Aorta (tissue), 5 donors: ENCODE data around the gene ENKD1. TPM values are rescaled to one million over a fixed set of nuclear protein-coding genes. Genes with fewer than 3 reads are reported as not detected.

Experiments
- ATAC-seq: fragments of 200-7000 bp; cut with Tn5 transposase; one replicate; pipeline ENCODE4 v1.9.1; 2022; ENCODE audit warnings: moderate library complexity; ENCODE audit not compliant: low FRiP score
- DNase-seq, 2 donors: peaks; one replicate each; pipeline ENCODE4 v3.0.0-alpha.2; 2020
- H3K27ac ChIP-seq, 2 donors: one replicate each; pipeline ENCODE4 v1.5.1; 2013; ENCODE audit warnings: low read length in 2 of 2, mild to moderate bottlenecking in 2 of 2, moderate library complexity in 2 of 2, control low read depth in 1 of 2, inconsistent platforms in 1 of 2, low read depth in 1 of 2
- H3K27me3 ChIP-seq, 2 donors: one replicate each; pipeline ENCODE4 v1.6.1; 2013; ENCODE audit warnings: control low read depth in 1 of 2, low read length in 1 of 2, mild to moderate bottlenecking in 1 of 2, moderate library complexity in 1 of 2; ENCODE audit not compliant: insufficient read depth in 2 of 2, control insufficient read depth in 1 of 2
- H3K36me3 ChIP-seq, 2 donors: one replicate each; pipeline ENCODE4 v1.6.1; 2013; ENCODE audit warnings: control low read depth in 1 of 2, low read length in 1 of 2, mild to moderate bottlenecking in 1 of 2; ENCODE audit not compliant: insufficient read depth in 2 of 2, control insufficient read depth in 1 of 2
- H3K4me1 ChIP-seq, 2 donors: one replicate each; pipeline ENCODE4 v1.6.1; 2013; ENCODE audit warnings: low read length in 2 of 2, control low read depth in 1 of 2, mild to moderate bottlenecking in 1 of 2, moderate library complexity in 1 of 2; ENCODE audit not compliant: insufficient read depth in 2 of 2, control insufficient read depth in 1 of 2
- H3K4me3 ChIP-seq, 2 donors: one replicate each; pipeline ENCODE4 v1.5.1; 2013; ENCODE audit warnings: low read length in 2 of 2, control low read depth in 1 of 2, mild to moderate bottlenecking in 1 of 2
- H3K9me3 ChIP-seq: one replicate; pipeline ENCODE4 v1.6.1; 2013; ENCODE audit warnings: mild to moderate bottlenecking, low read length; ENCODE audit not compliant: control insufficient read depth
- WGBS, 2 donors: extraction: QIAGEN DNeasy Blood & Tissue Kit; methylation state at CpG; one replicate each; pipeline ENCODE4 v1.1.7; 2013; 5-methylcytosine and 5-hydroxymethylcytosine counted together
- intact Hi-C, 2 donors: fragments of 100-400 bp; cut with DNase I; formaldehyde crosslinking; loops; one replicate each; pipeline versions ENCODE4 v1.14.2 to v1.15.0; 2022
- polyA plus RNA-seq, 2 donors: library from polyadenylated mRNA; stranded (reverse); fragments of 200-250 nt; gene quantifications; one replicate each; pipeline ENCODE4 v1.2.3, GENCODE V29; 2013
- total RNA-seq, 2 donors: library from RNA; stranded (reverse); fragmentation: NEBNext Ultra II Directional; extraction: Animal tissue kit (Norgen Biotek cat#: 25700); gene quantifications; one replicate each; pipeline ENCODE4 v1.2.1, GENCODE V29; 2021
- donor health status: healthy with polysubstance abuse.
- donor health status: Bipolar disorder and iron deficiency.
- donor health status: DM: no; HTN: no; CAD: no.
- donor health status: DM: no; HTN: no; CAD: no.
- donor health status: DM: yes; HTN: yes; CAD: no.

ENKD1 gene
- total and polyA plus RNA-seq, 4 donors, result 9.7 to 73.8 (median 14.2) TPM

DNA sequence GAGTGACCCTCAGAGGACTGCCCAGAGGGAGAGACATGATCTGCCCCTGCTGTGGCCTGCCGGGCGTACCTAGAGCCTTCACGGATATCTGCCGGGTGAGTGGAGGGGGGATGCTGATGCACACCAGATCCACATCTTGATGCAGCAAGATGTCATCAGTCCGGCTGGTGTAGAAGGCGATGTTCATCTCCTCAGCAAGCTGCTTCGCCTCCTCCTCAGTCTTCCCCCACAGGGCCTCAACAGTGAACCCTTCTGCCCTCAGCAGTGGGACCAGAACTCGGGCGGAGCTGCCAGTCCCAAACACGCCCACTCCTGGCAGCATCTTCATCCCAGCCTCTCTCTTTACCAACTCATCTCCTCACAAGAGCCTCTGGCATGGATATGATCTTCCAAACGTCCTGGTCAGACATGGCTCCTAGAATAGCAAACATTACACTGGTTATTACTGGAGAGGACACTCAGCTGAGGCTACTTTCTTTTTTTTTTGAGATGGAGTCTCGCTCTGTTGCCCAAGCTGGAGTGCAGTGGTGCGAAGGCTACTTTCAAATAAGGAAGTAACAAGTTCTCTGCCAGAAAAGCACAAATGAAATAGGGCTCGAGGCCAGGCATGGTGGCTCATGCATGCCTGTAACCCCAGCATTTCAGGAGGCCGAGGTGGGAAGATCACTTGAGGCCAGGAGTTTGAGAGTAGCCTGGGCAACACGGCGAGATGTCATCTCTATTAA lies 19.0 kb upstream of the ENKD1 start:
- Histone ChIP-seq H3K27ac (no peak overlapping the region), H3K27me3 (no peaks in the 10 kb centered on the region), H3K9me3 (no peaks in the 10 kb centered on the region), H3K4me1 (no peaks in the 10 kb centered on the region), H3K36me3 (peaks cover 2 to 6% of the 10 kb centered on the region in 2 donors), H3K4me3 (no peak overlapping the region)
- intact Hi-C loops, result no loop called here
- DNase-seq, result no peak
- WGBS, 2 donors, result 87% methylated on average over 17 of the region's 17 CpGs
- ATAC-seq, result peak; percentile 15

DNA sequence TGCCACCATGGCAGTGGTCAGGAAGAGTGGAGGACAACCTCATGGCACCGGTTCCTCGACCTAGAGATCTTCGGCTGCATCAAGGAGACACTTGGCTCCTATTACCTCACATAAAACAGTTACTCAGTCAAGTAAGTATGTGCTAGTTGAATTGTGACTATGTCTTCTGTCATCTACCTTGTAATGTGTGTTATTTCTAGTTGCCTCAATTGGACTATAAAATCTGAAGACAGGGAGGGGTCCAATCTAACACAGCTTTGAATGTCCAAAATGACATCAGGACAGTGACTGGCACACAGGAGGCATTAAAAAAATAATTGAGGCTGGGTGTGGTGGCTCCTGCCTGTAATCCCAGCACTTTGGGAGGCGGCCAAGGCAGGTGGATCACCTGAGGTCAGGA lies 17.2 kb upstream of the ENKD1 start:
- no peak overlapping the region for H3K4me3 ChIP-seq
- WGBS, 2 donors, result 93 to 96% methylated on average over 4 of the region's 4 CpGs
- intact Hi-C loops, result no loop called here
- no peaks in the 10 kb centered on the region for H3K27me3 ChIP-seq
- DNase-seq (no peak), ATAC-seq (no peak)
- H3K9me3 ChIP-seq, result no peaks in the 10 kb centered on the region
- no peaks in the 10 kb centered on the region for H3K4me1 ChIP-seq
- peaks cover 2 to 6% of the 10 kb centered on the region in 2 donors for H3K36me3 ChIP-seq
- H3K27ac ChIP-seq, result no peak overlapping the region

DNA sequence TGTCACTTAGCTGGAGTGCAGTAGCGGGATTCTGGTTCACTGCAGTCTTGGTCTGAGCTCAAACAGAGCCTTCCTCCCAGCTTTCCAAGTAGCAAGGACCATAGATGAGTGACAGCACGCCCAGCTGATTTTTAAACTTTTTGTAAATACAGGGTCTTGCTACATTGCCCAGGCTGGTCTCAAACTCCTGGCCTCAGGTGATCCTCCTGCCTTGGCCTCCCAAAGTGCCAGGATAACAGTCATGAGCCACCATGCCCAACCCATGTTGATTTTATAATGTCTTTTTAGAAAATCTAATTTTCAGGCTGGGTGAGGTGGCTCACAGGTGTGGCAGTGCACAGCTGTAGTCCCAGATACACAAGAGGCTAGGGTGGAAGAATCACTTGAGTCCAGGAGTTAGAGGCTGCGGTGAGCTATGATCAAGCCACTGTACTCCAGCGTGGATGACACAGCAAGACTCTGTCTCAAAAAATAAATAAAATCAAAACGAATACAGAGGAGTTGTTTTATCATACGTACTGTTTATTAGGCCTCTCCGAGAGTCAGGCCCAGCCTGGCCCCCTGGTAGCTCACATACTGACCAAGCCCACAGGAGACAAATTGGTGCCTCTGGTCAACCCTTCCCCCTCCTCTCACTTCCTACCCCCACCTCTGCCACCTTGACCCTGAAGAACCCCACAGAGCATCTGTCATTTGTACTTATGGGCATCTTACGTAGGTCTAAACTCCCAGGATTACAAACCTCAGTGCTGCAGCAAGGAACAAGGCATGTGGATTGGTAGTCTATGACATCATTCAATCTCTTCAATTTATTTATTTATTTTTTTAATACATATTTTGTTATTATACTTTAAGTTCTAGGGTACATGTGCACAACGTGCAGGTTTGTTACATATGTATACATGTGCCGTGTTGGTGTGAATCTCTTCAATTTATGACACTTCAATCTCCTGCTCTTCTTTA lies 13.7 kb upstream of the ENKD1 start:
- intact Hi-C loops, result no loop called here
- no peak overlapping the region for H3K4me3 ChIP-seq
- DNase-seq (no peak), ATAC-seq (no peak)
- peaks cover 2 to 6% of the 10 kb centered on the region in 2 donors for H3K36me3 ChIP-seq
- no peaks in the 10 kb centered on the region for H3K4me1 ChIP-seq
- H3K9me3 ChIP-seq, result no peaks in the 10 kb centered on the region
- no peak overlapping the region for H3K27ac ChIP-seq
- 92% methylated on average over 10 of the region's 10 CpGs for WGBS, 2 donors
- no peaks in the 10 kb centered on the region for H3K27me3 ChIP-seq

DNA sequence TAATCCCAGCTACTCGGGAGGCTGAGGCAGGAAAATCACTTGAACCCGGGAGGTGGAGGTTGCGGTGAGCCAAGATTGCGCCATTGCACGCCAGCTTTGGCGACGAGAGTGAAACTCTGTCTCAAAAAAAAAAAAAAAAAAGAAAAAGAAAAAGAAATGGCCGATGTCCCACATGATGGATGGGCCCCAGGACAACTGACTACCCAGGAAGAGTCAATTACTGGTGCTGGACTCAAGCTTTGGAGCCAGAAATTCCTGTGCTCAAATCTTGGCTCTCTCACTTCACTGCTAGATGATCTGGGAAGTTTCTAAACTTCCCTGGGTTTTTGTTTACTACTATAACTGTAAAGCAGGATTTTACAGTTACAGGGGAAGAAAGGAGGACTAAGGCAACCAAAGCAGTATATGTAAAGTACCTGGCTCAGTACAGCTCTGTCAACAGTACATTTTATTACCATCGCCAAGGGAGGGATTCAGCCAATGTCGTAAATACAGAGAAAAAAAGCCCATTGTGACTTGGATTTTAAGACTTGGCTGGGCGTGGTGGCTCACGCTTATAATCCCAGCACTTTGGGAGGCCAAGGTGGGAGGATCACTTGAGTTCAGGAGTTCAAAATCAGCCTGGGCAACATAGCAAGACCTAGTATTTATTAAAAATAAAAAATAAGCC lies 11.9 kb upstream of the ENKD1 start:
- Histone ChIP-seq H3K27me3 (no peaks in the 10 kb centered on the region), H3K9me3 (no peaks in the 10 kb centered on the region), H3K36me3 (peaks cover under 1 to 1% of the 10 kb centered on the region in 2 donors), H3K4me1 (no peaks in the 10 kb centered on the region), H3K4me3 (no peak overlapping the region), H3K27ac (no peak overlapping the region)
- ATAC-seq (no peak), DNase-seq (no peak)
- intact Hi-C loops, result no loop called here
- WGBS, 2 donors, result 89 to 90% methylated on average over 12 of the region's 12 CpGs

DNA sequence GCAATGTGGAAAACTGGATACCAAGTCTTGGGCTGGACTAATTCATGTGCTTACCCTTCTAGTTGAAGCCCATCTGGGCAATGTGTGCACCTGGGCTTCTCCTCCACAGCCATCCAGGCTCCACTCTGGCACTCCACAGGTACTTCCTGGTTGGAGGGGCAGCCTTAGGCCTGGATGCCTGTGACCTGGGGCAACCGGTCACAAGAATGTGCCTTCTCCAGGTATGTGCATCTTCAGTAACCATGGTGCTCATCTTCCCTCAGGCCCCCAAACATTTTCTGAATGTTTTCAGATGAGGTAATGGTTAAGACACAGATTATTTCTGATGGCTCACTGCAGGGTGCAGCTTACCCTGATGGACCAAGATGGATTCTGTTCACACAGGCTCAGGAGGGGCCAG lies 11.2 kb upstream of the ENKD1 start:
- DNase-seq (no peak), ATAC-seq (no peak)
- Histone ChIP-seq H3K9me3 (no peaks in the 10 kb centered on the region), H3K27ac (no peak overlapping the region), H3K36me3 (peaks cover 0 to under 1% of the 10 kb centered on the region in 2 donors), H3K27me3 (no peaks in the 10 kb centered on the region), H3K4me3 (no peak overlapping the region), H3K4me1 (no peaks in the 10 kb centered on the region)
- WGBS, 2 donors, result 97 to 100% methylated on average over 1 of the region's 1 CpG
- intact Hi-C loops, result no loop called here

DNA sequence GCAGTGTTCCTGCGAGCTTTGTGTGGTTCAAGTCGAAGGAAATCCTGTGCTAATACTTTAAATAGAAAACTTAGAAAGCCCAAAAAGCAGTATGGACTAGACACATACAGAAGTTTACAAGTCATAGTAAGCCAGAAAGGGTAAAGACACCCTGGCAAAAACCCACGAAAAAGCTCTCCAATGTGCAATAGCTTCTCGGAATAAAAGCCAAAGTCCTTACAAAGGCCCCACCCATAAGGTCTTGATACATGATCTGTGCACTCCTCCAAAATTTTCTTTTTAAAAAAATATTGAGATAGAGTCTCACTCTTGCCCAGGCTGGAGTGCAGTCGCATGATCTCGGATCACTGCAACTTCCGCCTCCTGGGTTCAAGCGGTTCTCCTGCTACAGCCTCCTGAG lies 10.4 kb upstream of the ENKD1 start:
- H3K36me3 ChIP-seq, result no peaks in the 10 kb centered on the region
- no peak overlapping the region for H3K27ac ChIP-seq
- 81 to 84% methylated on average over 8 of the region's 8 CpGs for WGBS, 2 donors
- no peaks in the 10 kb centered on the region for H3K4me1 ChIP-seq
- ATAC-seq (no peak), DNase-seq (no peak)
- intact Hi-C loops, result no loop called here
- H3K4me3 ChIP-seq, result no peak overlapping the region
- no peaks in the 10 kb centered on the region for H3K9me3 ChIP-seq
- H3K27me3 ChIP-seq, result no peaks in the 10 kb centered on the region

DNA sequence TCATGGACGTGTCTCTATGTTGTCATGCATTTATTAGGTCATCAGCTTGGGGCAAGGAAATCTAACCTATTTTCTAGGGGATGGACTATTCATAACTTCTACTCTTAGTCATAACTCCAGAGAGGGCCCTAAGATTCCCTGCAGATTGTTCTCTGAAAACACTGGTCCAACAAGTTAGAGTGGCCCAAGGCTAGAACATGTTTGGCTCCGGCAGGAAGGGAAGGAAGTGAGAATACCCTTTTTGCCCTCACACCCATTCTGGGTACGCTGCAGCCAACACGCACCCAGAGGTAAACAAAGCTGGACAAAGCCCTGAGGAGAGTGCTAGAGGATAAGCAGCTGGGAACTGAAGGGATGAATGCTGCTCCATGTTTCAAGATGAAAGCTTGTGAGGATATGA lies 10.0 kb upstream of the ENKD1 start:
- no peak for DNase-seq
- no peak for ATAC-seq
- no peaks in the 10 kb centered on the region for H3K4me1 ChIP-seq
- H3K36me3 ChIP-seq, result no peaks in the 10 kb centered on the region
- 92% methylated on average over 4 of the region's 4 CpGs for WGBS, 2 donors
- H3K27ac ChIP-seq, result no peak overlapping the region
- intact Hi-C loops, result no loop called here
- no peaks in the 10 kb centered on the region for H3K27me3 ChIP-seq
- no peaks in the 10 kb centered on the region for H3K9me3 ChIP-seq
- no peak overlapping the region for H3K4me3 ChIP-seq

DNA sequence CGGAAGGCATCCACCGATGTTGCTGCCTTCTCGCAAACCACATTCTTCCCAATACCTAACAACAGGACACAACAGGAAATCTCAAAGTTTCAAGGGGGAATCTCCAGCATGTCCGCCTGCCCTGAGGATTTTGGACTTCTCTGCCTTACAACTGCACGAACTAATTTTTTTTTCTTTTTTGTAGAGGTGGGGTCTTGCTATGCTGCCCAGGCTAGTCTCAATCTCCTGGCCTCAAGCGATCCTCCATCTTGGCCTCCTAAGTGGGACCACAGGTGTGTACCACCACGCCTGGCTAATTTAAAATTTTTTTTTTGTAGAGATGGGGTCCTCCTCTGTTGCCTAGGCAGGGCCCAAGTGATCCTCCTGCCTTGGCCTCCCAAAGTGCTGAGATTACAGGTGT lies 9.4 kb upstream of the ENKD1 start:
- DNase-seq (no peak), ATAC-seq (no peak)
- Histone ChIP-seq H3K4me1 (no peaks in the 10 kb centered on the region), H3K27me3 (no peaks in the 10 kb centered on the region), H3K27ac (no peak overlapping the region), H3K4me3 (no peak overlapping the region), H3K9me3 (no peaks in the 10 kb centered on the region), H3K36me3 (no peaks in the 10 kb centered on the region)
- intact Hi-C loops, result no loop called here
- WGBS, 2 donors, result 97% methylated on average over 7 of the region's 7 CpGs
